Hematopoietic multipotent progenitor cell treated with erythropoietin and hydrocortisone succinate and interleukin-3 and kit ligand, for 17 days (in vitro differentiated cells): ENCODE results near the gene RPS6KA5.

ENCODE experiments used
- DNase-seq: peaks from one replicate; pipeline ENCODE4 v3.0.0-alpha.2; 2015; ENCODE audit warnings: low spot score

Gene RPS6KA5

GRCh38 chr14:90807060-90807459, 253.4 kb downstream of the RPS6KA5 start:
- DNase-seq, result no peak

GRCh38 chr14:90805662-90806540, 254.5 kb downstream of the RPS6KA5 start:
- no peak for DNase-seq

- DNase-seq, result no peak
Observed at GRCh38 chr14:90805084-90805391, 255.4 kb downstream of the RPS6KA5 start.

- no peak for DNase-seq
Observed at GRCh38 chr14:90804292-90805083, 256.0 kb downstream of the RPS6KA5 start.

- no peak for DNase-seq
Observed at GRCh38 chr14:90803249-90803648, 257.2 kb downstream of the RPS6KA5 start.

- no peak for DNase-seq
Observed at GRCh38 chr14:90799420-90799819, 261.0 kb downstream of the RPS6KA5 start.

- DNase-seq, result no peak
Observed at GRCh38 chr14:90797919-90798318, 262.5 kb downstream of the RPS6KA5 start.
